H1 (cell line): ENCODE data around the gene CCDC183. TPM values are rescaled to one million over a fixed set of nuclear protein-coding genes. Genes with fewer than 3 reads are reported as not detected.
A peak's percentile ranks its signal among the peaks of the same experiment; 100 is the strongest.

Experiments used
- CTCF ChIA-PET: fragments of 300-600 bp; sonication (Branson Sonifier 250); formaldehyde crosslinking; loops from one replicate; lab custom pipeline; 2021; ENCODE audit not compliant: partially characterized antibody; lab: Charles Lee
- POLR2A ChIA-PET: fragments of 300-600 bp; sonication (Branson Sonifier 250); formaldehyde crosslinking; loops from one replicate; lab custom pipeline; 2021; ENCODE audit warnings: inconsistent platforms; ENCODE audit not compliant: partially characterized antibody; lab: Charles Lee
- DNase-seq, 2 experiments: peaks; one replicate each; pipeline versions ENCODE4 v3.0.0 to v3.0.0-alpha.2; 2010 to 2022; ENCODE audit warnings: low spot score in 2 of 2, low read depth in 1 of 2, mixed read lengths in 1 of 2
- FAIRE-seq: peaks from 2 replicates; lab custom pipeline; 2011; peaks lifted over from hg19 to GRCh38; lab: Jason Lieb, UNC
- H2AFZ ChIP-seq: 2 replicates; pipeline ENCODE4 v1.8.1; 2012; ENCODE audit warnings: low read length, inconsistent platforms
- H2AK5ac ChIP-seq: 2 replicates; pipeline ENCODE4 v1.6.1; 2013; ENCODE audit warnings: low read depth, low read length
- H2BK120ac ChIP-seq: replicated peaks from 2 replicates; pipeline ENCODE3; 2013; ENCODE audit warnings: low read depth, low read length, inconsistent platforms
- H2BK12ac ChIP-seq: 2 replicates; pipeline ENCODE4 v1.6.1; 2013; ENCODE audit warnings: low read depth, low read length
- H2BK15ac ChIP-seq: 2 replicates; pipeline ENCODE4 v1.6.1; 2013; ENCODE audit warnings: low read length
- H2BK20ac ChIP-seq: 2 replicates; pipeline ENCODE4 v1.6.1; 2013; ENCODE audit warnings: low read length
- H2BK5ac ChIP-seq: 2 replicates; pipeline ENCODE4 v1.6.1; 2013; ENCODE audit warnings: low read depth, low read length
- H3K14ac ChIP-seq: 2 replicates; pipeline ENCODE4 v1.6.1; 2013; ENCODE audit warnings: inconsistent platforms; ENCODE audit not compliant: insufficient read length
- H3K18ac ChIP-seq: 2 replicates; pipeline ENCODE4 v1.6.1; 2013; ENCODE audit warnings: low read length; ENCODE audit errors: extremely low read depth
- H3K23ac ChIP-seq: 2 replicates; pipeline ENCODE4 v1.6.1; 2013; ENCODE audit warnings: inconsistent platforms; ENCODE audit not compliant: insufficient read length
- H3K23me2 ChIP-seq: 2 replicates; pipeline ENCODE4 v1.6.1; 2013; ENCODE audit warnings: low read depth, low read length
- H3K27ac ChIP-seq: 2 replicates; pipeline ENCODE4 v1.6.1; 2011; ENCODE audit warnings: low read depth, low read length, inconsistent platforms
- H3K27me3 ChIP-seq, 4 experiments: replicated peaks in 1 of 4; 1 replicate in 1 of 4; 2 replicates in 3 of 4; pipeline versions ENCODE4 v1.6.1 to v1.8.1; 2011 to 2013; ENCODE audit warnings: low read length in 3 of 4, mild to moderate bottlenecking in 3 of 4, inconsistent platforms in 2 of 4, mixed read lengths in 2 of 4, moderate library complexity in 1 of 4; ENCODE audit not compliant: control insufficient read depth in 3 of 4, insufficient read depth in 3 of 4; ENCODE audit errors: extremely low read depth in 1 of 4
- H3K36me3 ChIP-seq, 4 experiments: 2 replicates each; pipeline versions ENCODE4 v1.6.1 to v1.8.1; 2011 to 2013; ENCODE audit warnings: mild to moderate bottlenecking in 4 of 4, low read length in 3 of 4, moderate library complexity in 2 of 4, control low read depth in 1 of 4, inconsistent platforms in 1 of 4; ENCODE audit not compliant: insufficient read depth in 4 of 4, control insufficient read depth in 2 of 4
- H3K4ac ChIP-seq: replicated peaks from 2 replicates; pipeline ENCODE3; 2013; ENCODE audit warnings: low read length, low read depth, mixed read lengths, inconsistent platforms; ENCODE audit not compliant: insufficient read length
- H3K4me1 ChIP-seq, 4 experiments: replicated peaks in 1 of 4; 1 replicate in 1 of 4; 2 replicates in 3 of 4; pipeline versions ENCODE4 v1.6.1 to v1.8.1; 2011 to 2013; ENCODE audit warnings: low read length in 3 of 4, inconsistent platforms in 2 of 4, mixed read lengths in 1 of 4; ENCODE audit not compliant: insufficient read depth in 4 of 4, control insufficient read depth in 3 of 4
- H3K4me2 ChIP-seq, 2 experiments: 2 replicates each; pipeline versions ENCODE4 v1.6.1 to v1.8.1; 2011 to 2013; ENCODE audit warnings: low read depth in 2 of 2, low read length in 2 of 2, control low read depth in 1 of 2, inconsistent platforms in 1 of 2, mild to moderate bottlenecking in 1 of 2; ENCODE audit not compliant: insufficient read depth in 1 of 2
- H3K4me3 ChIP-seq, 4 experiments: fragments of 200-600, 300-600 bp in 1 of 4; sonication (generic), shearing (Covaris generic), sonication (Bioruptor Twin) in 1 of 4; 2 replicates each; pipeline versions ENCODE4 v1.5.1 to v1.8.1; 2011 to 2016; ENCODE audit warnings: low read length in 4 of 4, low read depth in 3 of 4, control low read depth in 2 of 4, inconsistent platforms in 2 of 4, mild to moderate bottlenecking in 2 of 4, mixed read lengths in 1 of 4, moderate library complexity in 1 of 4; ENCODE audit not compliant: insufficient read depth in 2 of 4; ENCODE audit errors: extremely low read depth in 1 of 4
- H3K56ac ChIP-seq: replicated peaks from 2 replicates; pipeline ENCODE3; 2013; ENCODE audit warnings: low read depth, mild to moderate bottlenecking, mixed read lengths, low read length, inconsistent platforms; ENCODE audit not compliant: insufficient read length
- H3K79me1 ChIP-seq: 2 replicates; pipeline ENCODE4 v1.6.1; 2013; ENCODE audit warnings: low read depth, low read length, control low read depth
- H3K79me2 ChIP-seq, 2 experiments: 2 replicates each; pipeline versions ENCODE4 v1.6.1 to v1.8.1; 2012 to 2013; ENCODE audit warnings: low read length in 2 of 2, mild to moderate bottlenecking in 2 of 2, inconsistent platforms in 1 of 2; ENCODE audit not compliant: insufficient read depth in 2 of 2, control insufficient read depth in 1 of 2
- H3K9ac ChIP-seq, 4 experiments: replicated peaks in 1 of 4; 1 replicate in 1 of 4; 2 replicates in 3 of 4; pipeline versions ENCODE4 v1.6.1 to v1.8.1; 2011 to 2013; ENCODE audit warnings: low read depth in 3 of 4, low read length in 3 of 4, control low read depth in 2 of 4, mild to moderate bottlenecking in 2 of 4, moderate library complexity in 2 of 4, inconsistent platforms in 1 of 4; ENCODE audit errors: extremely low read depth in 1 of 4
- H3K9me3 ChIP-seq, 2 experiments: 2 replicates each; pipeline versions ENCODE4 v1.6.1 to v1.8.1; 2012 to 2013; ENCODE audit warnings: mild to moderate bottlenecking in 2 of 2, moderate library complexity in 2 of 2, control low read depth in 1 of 2, inconsistent platforms in 1 of 2, low read depth in 1 of 2, low read length in 1 of 2, mixed read lengths in 1 of 2; ENCODE audit not compliant: insufficient read depth in 2 of 2
- H4K20me1 ChIP-seq, 2 experiments: replicated peaks in 1 of 2; 2 replicates each; pipeline versions ENCODE3 to v1.8.1; 2011 to 2013; ENCODE audit warnings: inconsistent platforms in 2 of 2, low read length in 2 of 2, mild to moderate bottlenecking in 1 of 2; ENCODE audit not compliant: insufficient read depth in 2 of 2, control insufficient read depth in 1 of 2
- H4K5ac ChIP-seq: 2 replicates; pipeline ENCODE4 v1.6.1; 2013; ENCODE audit warnings: low read length, low read depth, mixed read lengths, inconsistent platforms; ENCODE audit not compliant: insufficient read length
- H4K8ac ChIP-seq: 2 replicates; pipeline ENCODE4 v1.8.0; 2013; ENCODE audit warnings: mild to moderate bottlenecking, moderate library complexity, low read length, inconsistent platforms; ENCODE audit not compliant: insufficient read depth; ENCODE audit errors: extremely low read depth
- H4K91ac ChIP-seq: replicated peaks from 2 replicates; pipeline ENCODE3; 2013; ENCODE audit warnings: low read length, mixed read lengths, inconsistent platforms; ENCODE audit not compliant: insufficient read length
- ATF2 ChIP-seq: IDR thresholded peaks from 2 replicates; pipeline ENCODE4 v1.6.1; 2012; ENCODE audit warnings: low read length, inconsistent platforms
- CREB1 ChIP-seq: IDR thresholded peaks from 2 replicates; pipeline ENCODE4 v1.6.1; 2012; ENCODE audit warnings: inconsistent platforms
- E2F6 ChIP-seq: IDR thresholded peaks from 2 replicates; pipeline ENCODE4 v1.6.1; 2012; ENCODE audit warnings: inconsistent platforms
- MAX ChIP-seq: IDR thresholded peaks from 2 replicates; pipeline ENCODE4 v1.6.1; 2012; ENCODE audit warnings: inconsistent platforms
- NRF1 ChIP-seq: IDR thresholded peaks from 2 replicates; pipeline ENCODE4 v1.6.1; 2011; ENCODE audit warnings: mild to moderate bottlenecking, low read depth, low read length, improper control_type of control experiment
- POLR2AphosphoS5 ChIP-seq: IDR thresholded peaks from 2 replicates; pipeline ENCODE4 v1.6.1; 2011; ENCODE audit warnings: low read depth, low read length
- SAP30 ChIP-seq: fragments of 300-600 bp; sonication (generic); IDR thresholded peaks from 2 replicates; pipeline ENCODE4 v1.7.1; 2012; ENCODE audit warnings: low read length, moderate library complexity, mild to moderate bottlenecking, inconsistent platforms; ENCODE audit not compliant: insufficient read depth, insufficient replicate concordance
- YY1 ChIP-seq: IDR thresholded peaks from 2 replicates; pipeline ENCODE4 v1.6.1; 2011; ENCODE audit warnings: low read depth, mild to moderate bottlenecking, low read length
- WGBS, 2 experiments: shearing (Covaris generic) in 1 of 2; methylation state at CpG; one replicate each; pipeline versions ENCODE4 v1.1.6 to v1.1.7; 2013 to 2015; ENCODE audit warnings: low lambda C conversion rate in 2 of 2, mixed read lengths in 2 of 2, inconsistent platforms in 1 of 2, low coverage in 1 of 2, missing lambda C conversion rate in 1 of 2; ENCODE audit not compliant: insufficient replicate concordance in 2 of 2, insufficient coverage in 1 of 2, insufficient read length in 1 of 2; ENCODE audit errors: extremely low coverage in 1 of 2, missing lambda C conversion rate in 1 of 2; 5-methylcytosine and 5-hydroxymethylcytosine counted together
- polyA plus RNA-seq, 7 experiments: library from polyadenylated mRNA; depleted of rRNA in 3 of 7; stranded (reverse) in 5 of 7; unstranded in 2 of 7; fragments of >200 nt in 5 of 7; fragments of 200-250 nt in 2 of 7; gene quantifications; 1 replicate in 5 of 7; 2 replicates in 1 of 7; 4 replicates in 1 of 7; pipeline versions ENCODE4 v1.2.1 to v1.2.3, GENCODE V29; 2011 to 2013; ENCODE audit warnings: missing spikeins in 2 of 7, mixed read lengths in 2 of 7
- total RNA-seq: library from RNA; stranded (reverse); fragmentation: NEBNext Ultra II Directional; extraction: Animal tissue kit (Norgen Biotek cat#: 25700); gene quantifications from 2 replicates; pipeline ENCODE4 v1.2.1, GENCODE V29; 2021

Gene CCDC183
- total and polyA plus RNA-seq, 2 of the 8 experiments (the other 6 are each of a cell fraction or from before 2014, with no cell fraction given), result 0.51 to 1.6 TPM

GRCh38 chr9:136807281-136808074 is 11.3 kb downstream of the CCDC183 start, which contains the start of gene RABL6:
TSS of gene RABL6 (plus strand) at chr9:136807948. CDS start at chr9:136808197, 249 bp downstream.
- Histone ChIP-seq H3K27ac (peak within 1 kb of the TSS; percentile 86; the same call in 1 of the 2 replicates), H2AFZ (no peak within 1 kb of the TSS; the same call in 1 of the 2 replicates), H4K91ac (peak within 1 kb of the TSS; percentile 65), H4K20me1 (peaks cover 5 to 12% of the 10 kb centered on the region in 2 experiments), H3K79me2 (peaks cover 5 to 35% of the 10 kb centered on the region in 2 experiments), H3K23me2 (peaks cover 9% of the 10 kb centered on the region; the same call in 1 of the 2 replicates), H3K9ac (peak within 1 kb of the TSS; percentile 78 to 92 (median 88)), H3K14ac (no peak within 1 kb of the TSS), H4K5ac (peak within 1 kb of the TSS; percentile 90), H3K9me3 (no peaks in the 10 kb centered on the region), H2BK120ac (no peak within 1 kb of the TSS), H4K8ac (peak within 1 kb of the TSS; percentile 94), H2BK12ac (no peak within 1 kb of the TSS), H2BK15ac (no peak within 1 kb of the TSS), H3K4me1 (peaks cover 0 to 10% (median 7%) of the 10 kb centered on the region in 4 experiments; a peak in 6 of 7 replicates), H2BK5ac (peak within 1 kb of the TSS; percentile 60; the same call in 1 of the 2 replicates), H3K4me2 (peak within 1 kb of the TSS; percentile 84 to 94), H3K36me3 (peaks cover 0 to 11% (median 2%) of the 10 kb centered on the region in 4 experiments; a peak in 6 of 8 replicates), H3K56ac (peak within 1 kb of the TSS; percentile 90), H3K79me1 (peaks cover 2% of the 10 kb centered on the region), H3K4me3 (peak within 1 kb of the TSS; percentile 88 to 100 (median 94)), H3K18ac (peak within 1 kb of the TSS; percentile 90), H3K23ac (no peak within 1 kb of the TSS), H2BK20ac (no peak within 1 kb of the TSS), H2AK5ac (no peak within 1 kb of the TSS), H3K27me3 (peaks cover 0 to 16% (median 6%) of the 10 kb centered on the region in 4 experiments; a peak in 2 of 7 replicates), H3K4ac (peak within 1 kb of the TSS; percentile 27)
- CTCF ChIA-PET, result interaction anchor here (0.5 to 2.3 kb wide), 8 partner anchors 14 to 222 kb away, joined by 3 to 10 read pairs (median 4); partner anchors contain the start of gene AJM1
- FAIRE-seq (no peak), DNase-seq (peak in 1 of 2 experiments; percentile 86)
- POLR2A ChIA-PET, result interaction anchor here (0.7 to 7.8 kb wide), 16 partner anchors 8 to 219 kb away, joined by 3 to 96 read pairs (median 4); partner anchors contain the start of genes AJM1 and CCDC183
- 3% methylated on average over 74 of the region's 96 CpGs; no CpG with 5 or more reads in 1 of the 2 experiments for WGBS, 2 experiments
- no peak for TF ChIP-seq ATF2
- TF ChIP-seq MAX, result no peak; the same call in none of the 2 replicates
- TF ChIP-seq CREB1, result peak; percentile 51
- peak; percentile 93; the same call in 1 of the 2 replicates for TF ChIP-seq YY1
- TF ChIP-seq POLR2AphosphoS5, result peak; percentile 48; the same call in 1 of the 2 replicates
- peak; percentile 76 for TF ChIP-seq E2F6
- peak; percentile 53 for TF ChIP-seq NRF1
- no peak for TF ChIP-seq SAP30
